T47D (cell line): ENCODE results near the gene DUSP15.
"Not testable (repeated sequence)": the region's sequence is repeated elsewhere in the genome, so short reads cannot be mapped to it uniquely, and the experiment has no call there.

Source experiments
- DNase-seq, 2 experiments: peaks; one replicate each; pipeline versions ENCODE4 v3.0.0 to v3.0.0-alpha.2; 2011 to 2012; ENCODE audit warnings: low read depth in 1 of 2, low spot score in 1 of 2
- JUND ChIP-seq: IDR thresholded peaks from 2 replicates; pipeline ENCODE4 v1.6.1; 2012; ENCODE audit warnings: low read depth
- in situ Hi-C: cut with HindIII; loops from 2 replicates; pipeline ENCODE4 v1.10.0; 2016; ENCODE audit warnings: low sequenced_read_pairs, low pct_unique_long_range_greater_than_20kb

The DUSP15 gene, protein sequence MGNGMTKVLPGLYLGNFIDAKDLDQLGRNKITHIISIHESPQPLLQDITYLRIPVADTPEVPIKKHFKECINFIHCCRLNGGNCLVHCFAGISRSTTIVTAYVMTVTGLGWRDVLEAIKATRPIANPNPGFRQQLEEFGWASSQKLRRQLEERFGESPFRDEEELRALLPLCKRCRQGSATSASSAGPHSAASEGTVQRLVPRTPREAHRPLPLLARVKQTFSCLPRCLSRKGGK

GRCh38 chr20:31869942-31870725, at the start of gene DUSP15, which contains the start of gene TTLL9:
TSS of gene DUSP15 (minus strand) at chr20:31870527. CDS start at chr20:31870337, 190 bp downstream.
TSS of gene TTLL9 (plus strand) at chr20:31870634. CDS start at chr20:31871127, 493 bp downstream.
- no peak for TF ChIP-seq JUND
- in situ Hi-C loops: no loop called here
- DNase-seq: peak; percentile 45 to 59

DNA sequence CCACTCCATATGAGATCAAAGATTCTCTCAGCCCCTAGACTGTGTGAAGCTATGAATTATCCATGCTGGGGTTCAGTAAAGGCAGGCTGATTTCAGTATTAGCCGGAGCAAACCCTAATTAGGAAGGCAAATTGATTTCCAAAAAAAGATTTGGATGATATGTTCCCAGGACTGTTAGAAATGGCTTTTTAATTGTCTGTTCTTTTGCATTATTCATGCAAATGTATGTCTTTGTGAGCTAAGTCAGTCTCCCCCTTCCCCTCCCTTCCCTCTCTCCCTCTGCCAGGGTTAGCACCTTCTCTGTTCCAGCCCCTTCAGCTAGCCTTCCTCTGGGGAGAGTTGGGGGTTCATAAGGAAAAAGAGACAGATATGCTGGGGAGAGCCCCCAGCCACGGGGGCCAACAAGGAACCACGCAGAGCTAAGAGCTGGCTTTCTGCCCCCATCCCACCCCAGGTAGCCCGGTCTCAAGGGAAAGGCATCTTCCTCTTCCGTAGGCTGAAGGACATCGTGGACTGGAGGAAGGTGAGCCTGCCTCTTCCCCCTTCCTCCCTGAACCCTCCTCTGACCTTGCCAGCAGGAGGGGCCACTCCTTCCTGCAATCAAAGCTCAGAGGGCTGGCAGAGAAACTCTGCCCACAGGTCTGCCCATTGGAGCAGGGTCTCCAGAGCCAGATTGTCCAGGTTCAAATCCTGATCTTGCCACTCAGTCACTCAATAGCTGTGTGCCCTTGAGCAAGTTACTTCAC, 49.3 kb upstream of the DUSP15 start:
- in situ Hi-C loops: no loop called here

GRCh38 chr20:31918466-31919105, 48.3 kb upstream of the DUSP15 start:
- TF ChIP-seq JUND: no peak
- DNase-seq: no peak
- in situ Hi-C loops: no loop called here

More for the DNA sequence above, 49.3 kb upstream of the DUSP15 start:
- DNase-seq: no peak
- no peak for TF ChIP-seq JUND

DNA sequence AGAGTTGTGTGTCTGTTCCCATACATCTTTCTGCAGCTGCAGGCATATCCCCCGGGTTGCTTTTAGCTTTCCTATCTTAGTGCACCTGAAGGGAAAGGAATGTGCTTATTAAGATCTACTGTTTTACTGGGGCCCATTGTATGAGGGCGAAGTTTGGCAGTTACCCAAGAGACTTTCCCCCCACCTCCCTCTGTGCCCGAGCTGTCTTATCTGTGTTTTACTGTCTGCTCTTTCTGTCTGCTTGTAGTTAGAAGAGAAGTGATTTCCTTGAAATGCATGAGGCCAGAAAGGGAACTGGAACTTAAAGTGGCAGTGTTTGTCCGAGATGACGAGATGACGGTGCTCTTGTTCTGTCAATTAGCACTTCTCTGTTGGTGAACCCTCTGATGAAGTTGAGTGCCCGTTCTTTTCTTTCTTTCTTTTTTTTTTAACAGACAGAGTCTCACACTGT, 47.7 kb upstream of the DUSP15 start:
- in situ Hi-C loops, DNase-seq: not testable (repeated sequence)

- in situ Hi-C loops: no loop called here
Measured at GRCh38 chr20:31916708-31917107, 46.4 kb upstream of the DUSP15 start.

DNA sequence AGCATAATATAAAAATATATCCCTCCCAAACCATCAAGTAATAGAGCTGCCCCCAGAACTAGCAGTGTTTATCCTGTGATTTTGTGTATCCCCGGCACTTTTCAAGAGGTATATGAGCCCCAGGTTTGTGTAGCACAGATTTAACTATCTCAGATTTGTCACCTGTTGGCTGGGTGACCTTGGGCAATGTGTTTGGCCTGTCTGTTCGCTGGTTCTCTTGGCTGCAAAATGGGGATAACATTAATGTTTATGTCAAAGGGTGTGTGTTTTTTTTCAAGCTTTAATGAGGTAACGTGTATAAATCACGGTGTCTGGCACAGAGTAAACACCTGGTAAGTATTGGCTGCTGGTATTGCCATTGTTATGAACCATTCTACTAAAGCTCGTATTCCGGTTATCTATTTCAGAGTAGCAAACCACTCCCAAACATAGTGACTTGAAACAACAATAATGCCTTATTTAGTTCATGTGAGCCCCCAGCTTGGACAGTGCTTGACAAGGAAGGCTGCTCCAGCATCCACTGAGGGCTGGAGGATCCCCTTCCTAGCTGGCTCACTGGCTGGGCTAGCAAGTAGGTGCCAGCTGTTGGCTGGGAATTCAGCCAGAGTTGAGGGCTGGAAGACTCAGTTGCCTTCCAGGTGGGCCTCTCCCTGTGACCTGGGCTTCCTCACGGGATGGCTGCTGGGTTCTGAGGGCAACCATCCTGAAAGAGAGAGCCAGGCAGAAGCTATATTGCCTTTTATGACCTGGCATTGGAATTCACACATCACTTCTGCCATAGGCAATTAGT, 45.4 kb upstream of the DUSP15 start:
- DNase-seq: no peak
- in situ Hi-C loops: no loop called here

More at GRCh38 chr20:31916708-31917107, 46.4 kb upstream of the DUSP15 start:
- DNase-seq: no peak
- TF ChIP-seq JUND: no peak

GRCh38 chr20:31914170-31914569, 43.8 kb upstream of the DUSP15 start:
- in situ Hi-C loops: no loop called here
- no peak for TF ChIP-seq JUND
- DNase-seq: no peak

More for the DNA sequence above, 45.4 kb upstream of the DUSP15 start:
- TF ChIP-seq JUND: no peak

- TF ChIP-seq JUND: no peak
- in situ Hi-C loops: no loop called here
- no peak for DNase-seq
Measured at GRCh38 chr20:31913431-31914157, 43.3 kb upstream of the DUSP15 start.

GRCh38 chr20:31910071-31910803, 39.9 kb upstream of the DUSP15 start:
- TF ChIP-seq JUND: no peak
- in situ Hi-C loops: no loop called here
- DNase-seq: no peak

- no peak for DNase-seq
- in situ Hi-C loops: no loop called here
- no peak for TF ChIP-seq JUND
Measured at GRCh38 chr20:31909253-31910070, 39.1 kb upstream of the DUSP15 start.
